ENCODE data around the gene SP8.

The SP8 gene

DNA sequence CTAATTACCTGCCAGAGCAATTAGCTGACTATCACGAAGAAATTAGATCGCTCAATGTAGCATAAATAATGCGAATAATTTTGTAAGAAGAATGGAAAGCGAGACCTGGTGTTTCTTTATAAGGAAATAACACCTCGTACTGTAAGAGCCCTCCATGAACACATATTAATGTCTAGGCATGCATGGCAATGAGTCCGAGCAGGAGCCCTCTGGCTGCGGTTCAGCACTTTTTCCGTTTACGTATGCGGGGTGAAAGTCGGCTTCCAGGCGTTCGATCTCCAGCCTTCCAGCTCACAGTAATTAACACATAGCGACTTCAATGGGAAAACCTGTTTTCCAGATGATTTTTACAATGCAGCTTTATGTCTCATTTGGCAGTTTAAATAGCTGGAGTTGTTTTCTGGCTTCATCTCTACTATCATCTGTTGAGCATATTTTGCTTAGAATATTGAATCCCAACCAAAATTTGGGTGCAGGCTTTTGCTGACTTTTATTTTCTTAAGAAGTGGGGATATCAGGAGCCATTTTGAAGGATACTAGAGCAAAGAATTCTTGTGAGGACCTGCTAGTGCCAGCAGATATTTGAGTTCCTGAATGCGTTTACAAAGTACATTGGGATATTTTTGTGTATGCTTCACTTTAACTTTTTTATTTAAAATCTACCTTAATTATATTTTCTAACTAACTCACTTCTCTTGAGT is 7.2 kb upstream of the SP8 start:
- DNase-seq, result no peak

DNA sequence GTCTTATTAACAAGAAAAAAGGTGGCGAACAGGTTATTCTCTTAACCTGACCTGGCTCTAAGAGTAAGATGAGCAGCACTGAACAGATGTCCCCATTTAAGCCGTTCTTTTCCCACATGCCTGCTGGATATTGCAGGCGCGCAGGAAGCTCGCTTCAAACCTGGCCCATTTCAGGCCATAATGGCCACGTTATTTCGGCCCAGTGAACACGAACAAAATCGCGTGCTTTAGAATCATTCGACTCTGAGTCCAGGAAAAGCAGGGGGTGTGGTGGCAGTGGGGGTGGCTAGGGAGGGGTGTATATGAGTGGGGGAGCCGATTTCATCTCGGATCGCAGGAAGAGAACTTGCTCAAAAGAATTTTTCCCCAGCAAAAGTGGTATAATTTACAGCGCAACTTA is 6.6 kb upstream of the SP8 start:
- no peak for DNase-seq

DNA sequence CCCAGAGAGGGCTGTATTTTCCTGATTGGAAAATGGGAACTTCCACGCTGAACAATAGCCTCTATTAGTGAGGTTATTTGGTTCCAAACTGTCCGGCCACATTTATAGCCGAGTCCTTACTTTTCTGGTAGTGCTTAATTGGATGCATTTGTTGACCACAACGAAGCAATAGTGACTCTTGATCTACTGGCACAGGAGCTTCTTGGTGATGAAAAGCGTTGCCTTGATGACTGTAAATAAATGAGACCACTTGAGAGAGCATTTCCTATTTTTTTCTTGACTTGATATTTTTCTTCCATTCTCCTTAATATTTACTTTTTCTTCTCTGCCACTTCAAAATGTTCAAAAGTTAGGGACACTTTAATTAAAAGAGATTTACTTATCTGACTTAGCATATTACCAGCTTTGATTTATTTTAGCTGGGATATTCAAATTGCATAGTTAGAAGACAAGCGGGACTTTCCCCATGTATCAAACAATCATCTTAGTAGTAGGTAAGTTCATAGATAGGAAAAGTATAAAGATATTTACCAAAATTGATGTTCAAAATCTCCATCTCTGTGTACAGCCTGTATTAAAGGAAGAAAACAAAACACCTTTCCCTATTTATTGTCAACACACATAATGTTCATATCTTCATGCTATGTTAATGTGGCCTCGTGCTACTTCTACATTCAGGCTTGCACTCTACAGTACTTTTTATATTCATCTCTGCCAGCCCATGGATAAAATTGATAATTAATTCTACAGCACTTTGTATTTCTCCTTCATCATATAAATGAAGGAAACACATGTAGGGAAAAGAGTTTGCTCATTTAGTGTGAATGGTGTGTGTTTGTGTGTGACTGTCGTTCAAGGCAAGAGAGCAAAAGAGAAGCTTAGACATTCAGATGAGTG is 5.1 kb upstream of the SP8 start:
- DNase-seq, result no peak

DNA sequence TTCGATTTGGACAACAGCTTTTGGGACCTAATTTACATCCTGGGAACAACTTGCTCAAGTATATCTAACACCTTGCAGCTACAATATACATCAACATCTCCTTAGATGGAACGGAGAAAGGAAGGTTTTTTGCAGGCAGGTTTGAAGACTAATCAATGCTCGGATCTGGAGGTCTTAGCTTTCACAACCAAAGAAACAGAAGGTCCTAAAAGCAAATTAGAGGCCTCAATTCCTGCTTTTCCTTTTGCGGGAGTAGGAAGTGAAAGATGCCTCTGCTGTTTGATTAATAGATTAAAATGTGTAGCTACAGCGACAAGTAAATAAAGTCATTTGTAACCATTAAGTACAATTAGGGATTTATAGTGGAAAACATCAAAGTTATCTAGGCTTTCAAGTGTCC is 3.7 kb upstream of the SP8 start:
- no peak for DNase-seq

DNA sequence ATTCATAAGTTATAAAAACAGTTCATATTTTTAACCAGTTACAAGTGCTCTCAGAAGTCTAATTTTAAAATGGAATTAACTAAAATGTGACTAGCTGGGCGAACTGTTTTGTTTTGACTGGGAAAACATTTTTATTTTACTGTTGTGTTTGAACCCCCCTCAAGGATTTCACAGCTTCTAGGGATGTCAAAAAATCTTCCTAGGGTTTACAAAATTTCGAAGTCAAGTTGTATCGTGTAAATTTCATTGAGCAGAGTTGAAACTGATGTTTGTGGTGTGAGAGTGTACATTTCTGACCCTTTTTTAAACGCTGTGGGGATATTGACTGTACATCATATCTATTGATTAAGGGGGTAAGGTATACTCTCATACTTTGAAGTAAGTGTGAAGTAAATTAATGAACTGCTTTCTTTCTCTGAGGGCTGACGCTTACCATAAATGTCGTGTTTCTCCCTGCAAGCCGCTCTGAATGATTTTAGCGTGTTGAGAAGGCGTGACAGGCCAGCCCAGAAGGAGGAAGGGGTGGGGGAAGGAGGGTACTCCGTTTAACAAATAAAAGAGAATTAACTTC is 1.8 kb upstream of the SP8 start:
- no peak for DNase-seq

DNA sequence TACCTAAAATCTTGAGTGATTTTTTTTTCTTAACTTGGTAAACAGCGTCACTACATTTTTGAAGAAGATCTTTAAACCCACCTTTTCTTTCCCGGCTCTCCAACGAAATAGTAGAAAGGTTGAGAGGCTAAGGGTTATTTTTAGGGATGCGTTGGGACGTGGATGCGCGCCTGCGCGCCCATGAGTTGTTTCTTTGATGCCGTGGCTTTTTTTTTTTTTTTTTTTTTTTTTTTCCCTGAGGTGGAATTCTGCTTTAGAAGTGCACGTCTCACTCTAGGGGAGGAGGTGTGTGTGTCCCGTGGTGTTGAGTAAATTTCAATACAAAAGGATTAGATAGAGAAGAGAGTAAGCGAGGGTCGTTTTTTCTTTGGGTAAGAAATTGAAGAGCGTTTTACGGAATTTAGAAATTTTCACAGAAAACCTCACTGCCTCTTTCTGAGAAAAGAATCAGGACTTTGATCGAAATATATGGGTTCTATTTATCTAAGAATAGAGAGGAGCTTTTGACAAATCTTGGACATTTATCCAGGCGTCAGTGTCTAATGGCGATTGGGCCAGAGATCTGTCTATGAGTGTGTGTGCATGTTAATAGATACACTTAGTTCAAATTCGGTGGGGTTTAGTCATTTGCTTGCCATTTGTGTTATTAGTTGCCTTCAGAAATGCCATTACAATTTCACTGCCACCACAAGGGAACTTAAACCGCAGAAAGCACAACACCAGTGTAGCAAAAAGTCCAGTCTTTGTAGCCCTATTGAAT is 1.2 kb upstream of the SP8 start:
- DNase-seq, result no peak

DNA sequence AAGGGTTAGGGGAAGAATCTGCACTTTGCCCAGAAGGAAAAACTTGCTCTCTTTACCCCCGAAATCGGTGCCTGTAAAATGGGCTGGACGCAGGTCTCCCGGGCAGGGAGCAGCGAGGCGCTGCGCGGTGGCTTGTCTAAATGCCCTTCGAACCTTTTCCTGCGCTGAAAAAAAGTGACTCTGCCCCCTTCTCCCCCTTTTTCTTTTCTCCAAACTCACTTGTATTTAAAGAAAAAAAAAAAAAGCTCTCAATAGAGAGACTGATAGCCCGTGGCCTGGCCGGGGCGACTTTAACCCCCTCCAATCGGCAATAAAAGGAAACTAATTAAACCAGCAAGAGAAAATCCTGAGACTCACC is 286 bp downstream of the SP8 start:
- no peak for DNase-seq

DNA sequence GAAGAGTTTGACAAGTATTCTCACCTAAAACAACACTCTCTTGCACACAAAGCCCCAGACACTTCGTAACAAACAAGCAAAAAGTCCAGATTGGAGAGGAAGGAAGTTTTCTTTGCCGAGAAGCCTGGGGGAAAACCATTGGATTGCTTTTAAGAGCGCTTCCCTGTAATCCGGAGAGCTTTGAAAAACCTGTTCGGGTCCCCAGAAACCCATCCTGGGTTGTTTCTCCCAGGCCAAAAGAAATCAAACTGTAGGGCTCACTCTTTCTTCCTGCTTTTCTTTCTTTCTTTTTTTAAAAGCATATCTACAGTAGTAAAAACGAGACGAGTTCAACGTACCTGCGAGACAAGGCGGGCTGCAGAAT is 655 bp downstream of the SP8 start:
- DNase-seq, result no peak

DNA sequence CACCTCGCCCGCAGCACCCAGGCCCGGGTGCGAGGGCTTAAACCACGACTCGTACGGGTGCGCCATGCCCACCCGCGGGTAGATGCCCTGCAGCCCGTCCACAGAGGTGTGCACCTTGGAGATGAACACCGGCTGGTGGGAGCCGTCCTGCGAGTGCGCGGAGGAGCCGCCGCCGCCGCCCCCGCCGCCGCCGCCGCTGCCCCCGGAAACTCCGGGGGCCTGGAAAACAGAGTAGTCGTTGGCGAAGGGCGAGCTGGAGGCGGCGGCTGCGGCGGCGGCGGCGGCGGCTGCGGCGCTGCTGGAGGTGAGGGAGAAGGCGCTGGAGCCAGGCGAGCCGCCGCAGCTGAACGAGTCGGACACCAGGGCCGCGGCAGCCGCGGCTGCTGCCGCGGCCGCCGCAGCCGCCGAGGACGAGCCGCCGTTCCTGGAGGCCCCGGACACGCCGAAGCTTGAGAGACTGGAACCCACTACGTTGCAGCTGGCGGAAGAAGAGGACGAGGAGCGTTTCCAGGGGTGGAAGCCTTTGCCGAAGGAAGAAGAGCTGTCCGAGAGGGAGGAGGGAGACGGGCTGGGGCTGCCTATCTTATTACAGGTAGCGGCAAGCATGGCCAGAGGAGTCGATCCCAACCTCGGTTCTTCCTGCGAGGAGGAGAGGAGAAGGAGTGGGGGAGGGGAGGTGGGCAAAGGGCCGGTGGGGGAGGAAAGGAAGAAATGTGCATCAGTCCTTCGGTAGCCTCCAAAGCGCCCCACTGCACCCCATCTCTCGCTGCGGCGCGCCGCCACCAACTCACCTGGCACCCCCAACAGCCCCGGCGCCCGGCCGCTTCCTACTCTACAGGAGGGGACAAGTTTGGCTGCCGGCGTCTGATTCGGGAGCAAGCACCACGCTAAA is 1.3 kb downstream of the SP8 start:
- no peak for DNase-seq

DNA sequence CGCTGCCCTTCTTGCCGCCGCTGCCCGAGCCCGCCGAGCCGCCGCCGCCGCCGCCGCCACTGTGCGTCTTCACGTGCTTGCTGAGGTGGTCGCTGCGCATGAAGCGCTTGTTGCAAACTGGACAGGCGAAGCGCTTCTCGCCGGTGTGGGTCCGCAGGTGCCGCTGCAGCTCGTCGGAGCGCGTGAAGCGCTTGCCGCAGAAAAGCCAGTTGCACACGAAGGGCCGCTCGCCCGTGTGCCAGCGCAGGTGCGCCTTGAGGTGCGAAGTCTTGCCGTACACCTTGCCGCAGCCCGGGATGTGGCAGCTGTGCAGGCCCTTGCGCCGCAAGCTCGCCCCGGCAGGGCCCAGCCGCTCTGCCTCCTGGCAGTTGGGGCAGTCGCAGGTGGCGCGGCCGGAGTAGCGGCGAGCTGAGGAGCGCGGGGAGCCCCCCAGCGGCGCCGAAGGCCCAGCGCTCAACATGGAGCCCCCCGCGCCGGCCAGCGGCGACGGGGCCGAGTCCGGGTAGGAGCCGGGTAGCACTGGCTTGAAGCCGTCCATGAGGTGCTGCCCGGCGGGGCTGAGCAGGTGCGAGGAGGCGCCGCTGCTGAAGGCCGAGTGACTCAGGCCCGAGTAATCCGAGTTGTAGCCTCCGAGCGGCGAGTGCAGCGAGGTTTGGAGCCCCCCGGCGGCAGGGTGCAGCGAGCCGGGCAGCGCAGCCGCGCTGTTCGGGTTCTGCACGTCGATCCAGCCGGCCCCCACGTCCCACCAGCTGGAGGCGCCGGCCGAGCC is 2.1 kb downstream of the SP8 start:
- no peak for DNase-seq

DNA sequence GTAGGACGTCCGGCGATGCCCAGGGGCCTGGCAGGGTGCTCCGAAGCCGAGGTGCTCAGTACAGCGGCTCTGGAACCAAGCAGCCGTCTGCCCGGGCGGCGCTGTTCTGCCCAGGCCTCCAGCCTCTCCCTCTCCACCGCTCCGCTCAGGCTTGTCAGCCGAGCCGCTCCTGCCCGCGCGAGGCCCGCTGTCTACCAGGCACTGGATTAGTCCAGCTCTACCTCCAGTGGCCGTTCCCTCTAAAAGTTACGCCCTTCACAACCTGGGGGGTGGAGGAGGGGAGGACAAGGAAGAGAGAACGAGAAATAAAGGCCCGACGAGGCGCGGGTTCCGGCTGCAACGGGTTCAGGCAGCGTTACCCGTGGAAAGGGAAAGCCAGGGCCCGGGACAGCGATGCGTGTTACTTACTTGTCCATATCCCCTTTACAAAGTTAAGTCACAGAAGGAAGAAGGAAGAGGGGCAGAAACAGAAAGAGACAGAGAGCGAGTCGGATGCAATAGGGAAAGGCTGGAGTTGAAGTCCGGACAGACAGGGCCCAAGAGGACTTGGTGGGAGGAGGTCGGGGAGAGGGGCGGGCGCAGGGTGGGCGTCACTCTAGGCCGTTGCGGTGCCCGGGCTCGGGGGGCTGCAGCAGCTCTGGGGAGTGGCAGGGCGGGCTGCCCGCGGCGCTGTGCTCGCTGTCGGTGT is 2.8 kb downstream of the SP8 start:
- no peak for DNase-seq

DNA sequence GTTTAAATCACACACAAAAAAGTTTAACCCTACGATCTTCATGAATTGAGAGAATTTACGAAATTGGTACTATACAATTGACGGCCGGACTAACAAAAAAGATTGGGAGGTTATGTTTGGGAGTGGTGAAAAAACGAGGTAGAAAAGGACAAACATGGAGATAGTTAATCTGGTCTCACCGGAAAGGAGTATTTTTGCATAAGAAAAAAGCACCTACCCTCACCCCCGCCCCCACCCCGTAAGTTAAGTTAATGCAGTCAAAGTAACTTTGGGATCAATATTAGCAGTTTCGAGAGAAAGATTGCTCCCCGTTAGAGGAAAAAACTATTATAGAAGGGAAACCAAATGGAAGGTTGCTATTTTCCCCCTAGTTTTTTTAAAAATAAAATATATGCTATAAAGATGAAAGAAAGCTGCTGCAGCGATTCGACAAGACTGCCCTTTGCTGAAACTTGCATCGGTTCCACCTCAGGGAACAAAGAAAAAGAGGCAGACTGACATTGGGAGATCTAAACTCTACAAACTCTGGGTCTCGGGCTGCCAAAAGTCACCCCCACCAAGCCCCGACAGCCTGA is 3.5 kb downstream of the SP8 start:
- DNase-seq, result no peak

DNA sequence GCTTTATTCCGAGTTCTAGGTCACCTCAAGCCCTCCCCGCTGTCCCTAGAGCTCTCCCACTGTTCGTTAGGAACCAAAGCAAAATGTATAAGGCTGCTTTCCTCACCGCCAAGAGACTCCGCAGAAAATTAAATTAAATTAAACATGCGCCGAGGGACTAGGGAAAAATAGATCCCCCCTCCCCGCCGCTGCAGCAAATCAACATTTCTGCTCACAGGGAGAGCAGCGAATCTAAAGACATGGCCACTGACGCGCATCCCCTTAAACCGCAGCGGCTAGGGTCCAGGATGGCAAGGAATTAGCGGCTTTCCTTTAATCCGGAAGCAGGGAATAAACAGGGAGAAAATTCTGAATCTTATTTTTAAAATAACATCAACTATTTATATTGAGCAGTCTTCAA is 7.6 kb downstream of the SP8 start:
- DNase-seq, result no peak

DNA sequence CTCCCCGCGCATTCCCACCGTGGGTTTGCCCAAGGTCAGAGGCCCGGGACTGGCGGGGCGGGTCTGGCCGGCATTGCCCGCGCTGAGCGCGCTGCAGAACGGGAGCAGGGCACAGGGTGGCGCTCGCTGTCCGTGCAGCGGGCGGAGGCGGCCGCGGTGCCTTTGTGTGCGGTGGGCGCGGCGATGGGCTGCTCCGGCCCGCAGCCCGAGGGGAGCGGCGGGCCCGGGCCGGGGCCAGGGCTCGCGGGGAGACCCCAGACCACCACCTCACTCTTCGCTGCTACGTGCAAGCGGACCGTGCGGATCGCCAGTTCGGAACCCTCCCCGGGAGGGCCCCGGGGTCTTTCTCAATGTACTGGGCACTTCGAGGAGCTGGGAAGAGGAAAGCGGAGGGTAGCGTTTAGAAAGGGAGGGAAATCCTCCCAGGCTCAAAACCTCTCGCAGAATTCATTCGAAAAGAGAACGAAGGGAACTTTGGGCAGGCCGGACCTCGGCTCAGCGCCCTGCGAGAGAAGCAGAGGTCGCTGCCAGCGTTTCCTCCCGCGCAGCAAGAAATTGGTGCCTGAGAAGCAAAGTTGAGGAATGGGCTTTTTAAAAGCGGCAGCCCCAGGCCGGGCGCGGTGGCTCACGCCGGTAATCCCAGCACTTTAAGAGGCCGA is 8.5 kb downstream of the SP8 start:
- DNase-seq, result no peak

DNA sequence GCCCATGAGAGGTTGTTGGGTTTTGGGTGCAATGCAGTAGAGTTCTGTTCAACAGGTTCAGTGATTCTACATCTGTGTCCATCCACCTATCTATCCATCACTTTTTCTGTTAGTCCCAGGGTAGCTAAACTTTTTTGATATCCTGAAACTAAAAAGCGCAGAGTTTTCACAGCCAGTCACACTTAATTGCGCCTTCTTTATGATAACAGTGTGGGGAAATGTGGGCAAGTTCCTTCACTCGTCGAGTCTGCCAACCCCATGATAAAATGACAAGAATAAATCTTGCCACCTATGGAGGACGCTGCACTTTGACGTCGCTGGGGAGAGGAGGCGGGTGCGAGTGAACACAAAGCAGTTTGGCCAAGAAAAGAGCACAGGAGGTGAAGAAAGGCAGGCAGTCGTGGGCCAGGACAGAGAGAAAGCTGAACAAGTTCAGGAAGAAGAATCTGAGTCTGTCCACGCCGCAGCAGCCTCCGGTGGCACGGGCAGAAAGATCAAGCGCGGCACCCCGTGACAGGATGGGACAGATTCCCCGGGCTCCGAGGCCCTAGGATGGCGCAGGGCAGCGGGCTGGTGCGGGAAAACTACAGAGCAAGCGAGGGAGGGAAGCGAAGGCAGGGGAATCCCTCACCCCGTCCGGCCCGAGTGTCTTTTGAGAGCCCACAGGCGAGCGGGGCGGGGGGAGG is 9.2 kb downstream of the SP8 start:
- DNase-seq, result no peak

DNA sequence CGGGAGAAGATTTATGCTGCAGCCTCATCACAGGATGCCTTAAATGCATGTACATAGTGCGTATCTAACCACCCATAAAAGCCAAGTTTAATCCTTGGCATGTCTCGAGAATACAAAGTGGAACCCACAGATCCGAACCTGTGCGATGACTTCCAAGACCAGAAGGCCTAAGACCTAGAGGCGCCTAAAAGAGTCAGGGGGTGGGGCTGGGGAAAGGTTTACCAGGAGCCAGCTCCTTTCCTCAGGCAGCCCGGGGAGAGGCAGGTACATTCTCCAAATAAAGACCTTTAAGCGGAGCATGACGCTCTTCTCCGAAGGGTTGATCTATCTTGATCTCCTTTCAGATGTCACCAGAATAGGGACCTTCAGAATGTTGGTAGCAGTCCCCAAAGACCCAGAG is 9.7 kb downstream of the SP8 start:
- DNase-seq, result no peak

DNA sequence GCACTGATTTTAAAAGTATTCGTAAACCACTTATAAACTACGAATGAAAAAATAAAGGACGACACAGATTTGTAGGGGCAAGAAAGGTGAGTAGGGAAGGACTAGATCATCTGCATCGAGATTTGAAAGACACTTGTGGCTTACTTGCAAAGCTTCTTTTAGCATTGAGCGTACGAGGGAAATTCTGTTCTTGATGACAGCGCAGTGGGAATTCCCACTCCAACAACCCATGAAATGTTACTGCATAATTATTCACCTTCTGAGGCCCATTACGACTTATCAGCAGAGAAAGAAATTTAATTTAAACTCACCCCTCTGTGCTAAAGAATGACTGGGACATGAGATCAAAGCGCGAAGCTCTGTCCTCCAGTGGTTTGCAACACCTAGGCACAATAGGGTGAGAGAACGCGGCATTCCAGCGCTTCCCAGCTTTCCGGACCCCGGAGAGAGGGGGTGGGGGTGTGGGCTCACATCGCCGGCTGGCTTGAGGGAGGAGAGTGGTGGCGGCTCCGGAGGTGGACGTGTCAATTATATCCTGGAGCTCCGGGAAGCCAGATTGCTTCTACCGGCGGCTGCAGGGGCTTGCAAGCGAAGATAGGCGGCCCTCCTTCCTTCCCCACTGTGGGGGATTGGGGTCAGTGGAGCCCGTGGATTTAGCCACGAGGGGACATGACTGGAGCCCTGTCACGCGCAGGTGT is 10.3 kb downstream of the SP8 start:
- no peak for DNase-seq

DNA sequence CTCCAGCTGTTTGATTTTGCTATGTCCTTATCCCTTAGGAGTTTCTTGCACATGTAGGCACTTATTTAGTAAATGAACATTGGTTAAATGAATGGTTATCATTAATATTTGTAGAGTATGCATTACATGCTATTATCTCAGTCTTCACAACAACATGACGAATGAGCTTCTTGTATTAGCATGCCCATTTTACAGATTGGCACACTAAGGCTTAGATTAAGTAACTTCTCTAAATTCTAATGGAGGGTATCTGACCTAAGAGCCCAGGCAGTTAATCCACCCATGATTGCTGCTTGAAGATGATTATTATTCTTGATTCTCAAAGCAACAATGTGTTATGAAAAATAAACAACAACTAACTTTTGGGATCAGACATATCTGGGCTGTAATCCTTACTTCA is 32.7 kb downstream of the SP8 start:
- DNase-seq, result no peak

DNA sequence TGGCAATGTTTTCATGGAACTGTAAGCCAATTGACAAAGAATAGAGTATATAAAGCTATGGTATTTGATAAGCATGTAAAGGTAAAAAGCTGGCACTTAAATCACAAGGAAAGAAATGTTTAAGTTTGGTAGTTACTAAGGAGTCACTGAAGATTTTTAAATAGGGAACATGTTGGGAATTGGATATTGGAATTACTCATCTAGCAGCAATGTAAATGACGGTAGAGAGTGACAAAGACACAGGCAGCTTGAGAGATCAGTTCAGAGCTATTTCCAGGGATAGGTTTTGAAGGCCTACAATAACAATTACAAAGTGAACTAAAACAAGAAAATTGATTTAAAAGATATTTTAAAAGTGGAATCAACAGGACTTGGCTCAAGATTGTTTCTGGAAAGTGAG is 36.8 kb downstream of the SP8 start:
- DNase-seq, result no peak

All from GF-D8 (cell line).